NCI-H748 treated with DMSO at 0.1 percent for 48 hours (cell line): ENCODE measurements around the gene LRP1B.
"Not testable (repeated sequence)": the region's sequence is repeated elsewhere in the genome, so short reads cannot be mapped to it uniquely, and the experiment has no call there.

ENCODE experiments used
- DNase-seq: peaks from one replicate; lab custom pipeline; 2025; lab: John Stamatoyannopoulos, UW

Gene LRP1B

GRCh38 chr2:141887363-141887762, 243.5 kb downstream of the LRP1B start:
- DNase-seq = no peak

- DNase-seq = no peak
Observed at GRCh38 chr2:141878016-141878415, 252.8 kb downstream of the LRP1B start.

DNA sequence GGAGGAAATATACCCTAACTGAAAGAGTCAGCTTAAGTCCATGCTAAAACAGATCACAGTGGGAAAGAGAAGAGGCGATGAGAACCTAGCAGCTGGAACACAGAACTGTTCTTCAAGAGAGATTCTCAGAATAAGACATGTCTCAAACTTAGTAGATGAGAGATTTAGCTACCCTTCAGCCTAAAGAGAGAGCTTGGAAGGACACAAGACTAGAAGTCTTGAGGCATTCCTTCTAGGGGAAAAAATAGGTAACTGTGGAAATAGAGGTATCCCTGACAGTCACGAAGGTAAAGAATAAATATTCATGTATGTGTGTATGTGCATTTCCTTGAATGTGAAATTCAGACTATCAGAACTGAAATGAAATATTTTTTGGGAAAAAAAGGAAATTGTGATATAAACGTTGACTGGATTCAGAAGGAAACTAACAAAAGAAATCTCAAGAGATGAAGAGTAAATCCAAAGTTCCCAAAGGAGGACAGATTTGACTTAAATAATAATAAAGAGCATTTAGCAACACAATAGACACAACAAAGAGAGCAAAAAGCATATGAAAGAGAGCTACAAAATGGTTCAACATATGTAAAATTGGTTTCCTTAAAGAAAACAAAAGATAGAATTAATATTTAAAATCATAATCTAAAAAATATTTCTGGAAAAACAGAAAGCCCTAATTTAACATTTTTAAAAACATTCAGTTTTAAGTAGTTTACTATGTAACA, 258.7 kb downstream of the LRP1B start:
- DNase-seq = no peak

DNA sequence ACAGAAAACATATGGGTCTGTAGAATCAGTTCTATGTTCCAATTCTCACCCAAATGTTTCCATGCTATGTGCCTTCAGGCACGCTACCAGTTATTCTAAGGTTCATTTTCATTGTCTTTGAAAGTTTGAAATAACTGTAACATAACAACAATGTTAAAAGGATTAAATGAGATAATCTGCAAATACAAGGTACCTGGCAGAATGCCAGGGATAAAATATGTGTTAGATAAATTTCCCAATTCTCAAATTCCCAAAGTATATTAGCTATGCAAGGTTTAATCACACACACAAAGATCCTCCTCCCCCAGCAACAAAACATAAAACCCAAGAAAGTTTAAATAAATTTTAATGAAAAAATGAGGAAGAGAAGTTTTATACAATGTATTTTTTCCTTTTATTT, 261.2 kb downstream of the LRP1B start:
- DNase-seq = no peak

DNA sequence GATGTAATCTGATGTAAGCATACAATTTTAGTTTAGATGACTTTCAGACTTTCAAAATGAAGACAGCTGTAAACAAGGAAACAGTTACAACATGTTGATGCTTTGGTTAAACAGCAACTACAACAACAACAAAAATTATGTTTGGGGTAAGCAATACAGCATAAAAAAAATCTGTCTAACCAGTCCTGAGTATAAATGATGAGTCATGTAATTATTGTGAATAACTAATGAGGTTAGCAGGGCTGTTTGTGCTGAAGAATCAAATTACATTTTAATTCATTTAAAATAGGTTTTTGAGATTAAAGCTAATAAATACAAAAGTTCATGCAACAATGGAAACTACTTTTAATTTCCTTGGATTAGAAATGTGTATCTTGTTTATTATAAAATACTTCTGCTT, 266.9 kb downstream of the LRP1B start:
- DNase-seq = no peak

GRCh38 chr2:141856215-141856919, 274.4 kb downstream of the LRP1B start:
- no peak for DNase-seq

DNA sequence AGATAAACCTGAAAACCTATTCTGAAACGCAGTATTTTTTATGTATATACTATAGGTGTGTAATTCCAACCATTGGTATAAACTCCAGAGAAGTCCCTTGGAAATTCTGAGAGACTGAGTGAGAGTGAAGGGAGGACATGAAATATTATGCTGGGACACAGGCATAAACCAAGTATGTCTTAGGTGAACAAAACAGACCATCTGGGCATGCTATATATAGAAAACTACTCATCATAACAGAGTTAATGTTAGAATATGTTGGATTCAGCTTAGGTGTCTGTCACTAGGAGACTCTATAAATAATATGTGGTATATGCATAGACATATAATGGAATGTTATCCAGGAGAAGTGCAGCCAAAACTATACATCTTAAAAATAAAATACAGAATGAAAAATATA, 282.6 kb downstream of the LRP1B start:
- no peak for DNase-seq

DNA sequence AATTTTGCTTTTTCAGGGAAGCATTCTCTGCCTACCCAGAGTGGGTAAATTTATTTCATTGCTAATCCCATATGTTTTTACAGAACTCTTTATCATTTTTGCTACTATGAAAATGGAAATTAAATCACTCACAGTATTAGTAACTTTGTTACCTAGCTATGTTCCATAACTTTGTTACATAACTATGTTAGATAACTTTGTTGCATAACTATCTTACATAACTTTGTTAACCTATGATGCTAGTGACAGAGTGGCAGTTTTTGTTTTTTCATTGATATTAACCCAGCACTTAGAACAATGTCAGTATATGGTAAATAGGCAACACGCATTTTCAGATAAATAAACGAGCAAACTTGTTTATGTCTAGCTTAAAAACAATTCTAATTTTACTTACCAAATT, 286.6 kb downstream of the LRP1B start:
- DNase-seq = no peak

GRCh38 chr2:141835103-141835502, 295.7 kb downstream of the LRP1B start:
- DNase-seq = no peak

GRCh38 chr2:141828761-141829160, 302.1 kb downstream of the LRP1B start:
- no peak for DNase-seq

DNA sequence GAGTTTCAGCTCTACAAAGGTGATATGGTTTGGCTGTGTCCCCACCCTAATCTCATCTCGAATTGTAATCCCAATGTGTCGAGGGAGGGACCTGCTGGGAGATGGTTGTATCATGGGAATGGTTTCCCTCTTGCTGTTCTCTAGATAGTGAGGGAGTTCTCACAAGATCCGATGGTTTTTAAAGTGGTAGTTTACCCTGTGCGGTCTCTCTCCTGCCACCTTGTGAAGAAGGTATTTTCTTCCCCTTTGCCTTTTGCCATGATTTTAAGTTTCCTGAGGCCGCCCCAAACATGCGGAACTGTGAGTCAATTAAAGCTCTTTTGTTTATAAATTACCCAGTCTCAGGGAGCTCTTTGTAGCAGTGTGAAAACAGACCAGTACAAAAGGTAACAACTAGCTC, 306.0 kb downstream of the LRP1B start:
- no peak for DNase-seq

GRCh38 chr2:141820893-141821292, 309.9 kb downstream of the LRP1B start:
- DNase-seq = no peak

DNA sequence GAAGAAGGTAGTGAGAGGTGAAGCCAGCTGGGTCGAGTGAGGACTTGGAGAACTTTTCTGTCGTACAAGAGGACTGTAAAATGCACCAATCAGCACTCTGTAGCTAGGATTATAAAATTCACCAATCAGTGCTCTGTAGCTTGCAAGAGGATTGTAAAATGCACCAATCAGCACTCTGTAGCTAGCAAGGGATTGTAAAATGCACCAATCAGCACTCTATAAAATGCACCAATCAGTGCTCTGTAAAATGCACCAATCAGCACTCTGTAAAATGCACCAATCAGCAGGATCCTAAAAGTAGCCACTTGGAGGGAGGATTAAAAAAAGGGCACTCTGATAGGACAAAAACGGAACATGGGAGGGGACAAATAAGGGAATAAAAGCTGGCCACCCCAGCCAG, 315.5 kb downstream of the LRP1B start:
- DNase-seq = not testable (repeated sequence)

- DNase-seq = no peak
Observed at GRCh38 chr2:141814150-141814549, 316.7 kb downstream of the LRP1B start.

DNA sequence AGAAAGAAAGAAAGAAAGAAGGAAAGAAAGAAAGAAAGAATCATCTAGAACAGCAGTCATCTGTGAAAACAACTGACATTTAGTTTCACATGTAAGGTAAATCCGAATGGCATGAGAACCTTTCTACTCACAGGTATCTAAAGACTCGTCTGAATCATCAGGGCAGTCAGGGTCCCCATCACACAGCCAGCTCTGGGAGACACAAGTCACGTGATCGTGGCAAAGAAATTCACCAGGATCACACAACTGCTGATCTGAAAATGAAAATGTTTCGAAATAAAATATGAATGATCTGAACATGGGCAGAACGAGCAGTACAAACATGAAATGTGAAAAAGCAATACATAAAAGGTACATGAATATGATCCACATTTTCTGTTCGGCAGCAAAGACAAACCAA, 320.7 kb downstream of the LRP1B start:
- no peak for DNase-seq

DNA sequence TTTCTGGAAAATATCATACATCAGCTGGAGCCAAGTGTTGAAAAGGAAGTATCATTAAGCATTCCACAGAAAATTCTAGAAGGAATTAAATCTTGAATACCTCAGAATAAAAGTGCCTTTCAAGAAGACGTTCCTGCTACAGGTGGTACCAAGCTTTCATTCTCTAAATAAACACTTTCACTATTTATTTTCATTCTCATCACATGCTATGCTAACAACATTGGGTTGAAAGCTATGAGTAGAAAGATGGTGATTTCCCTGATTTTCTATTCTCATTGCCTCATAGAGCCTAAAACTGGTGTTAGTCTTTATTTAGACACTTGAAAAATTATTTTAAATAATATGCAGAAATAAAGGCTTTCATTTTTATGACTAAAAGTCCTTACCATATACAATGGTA, 324.7 kb downstream of the LRP1B start:
- DNase-seq = no peak

DNA sequence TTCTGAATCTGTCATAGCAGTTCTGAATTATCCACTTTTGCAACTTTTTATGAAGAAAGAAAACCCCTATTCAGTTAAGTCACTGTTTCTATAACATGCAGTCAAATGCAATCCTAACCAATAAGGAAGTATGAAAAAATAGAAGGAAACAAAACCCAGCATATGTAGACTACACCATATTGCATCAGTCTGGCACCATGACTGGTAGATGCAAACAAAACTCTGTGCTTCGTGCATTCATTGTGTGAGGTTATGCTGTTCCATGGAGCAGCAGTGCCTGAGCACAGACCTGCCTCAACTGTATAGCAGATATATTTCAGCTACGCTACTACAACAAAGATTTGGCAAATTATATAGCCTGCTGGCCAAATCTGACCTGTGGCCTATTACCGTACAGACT, 325.5 kb downstream of the LRP1B start:
- no peak for DNase-seq

DNA sequence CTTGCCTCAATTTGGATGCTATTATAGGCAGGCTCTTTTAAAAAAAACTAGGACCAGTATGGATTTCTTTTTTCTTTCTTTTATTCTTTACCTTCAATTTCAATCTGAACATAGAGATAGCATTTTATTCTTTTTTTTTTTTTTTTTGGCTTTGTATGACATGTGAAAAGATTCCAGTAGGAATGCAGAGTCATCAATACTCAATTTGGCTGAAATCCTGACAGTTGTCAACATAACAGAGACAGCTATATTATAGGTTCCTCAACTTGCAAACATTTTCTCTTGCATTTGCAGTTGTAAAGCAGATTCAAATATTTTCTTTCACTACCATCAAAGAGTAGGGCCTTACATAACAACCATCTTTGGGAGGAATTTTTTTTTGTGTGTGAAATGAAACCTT, 334.4 kb downstream of the LRP1B start:
- no peak for DNase-seq

DNA sequence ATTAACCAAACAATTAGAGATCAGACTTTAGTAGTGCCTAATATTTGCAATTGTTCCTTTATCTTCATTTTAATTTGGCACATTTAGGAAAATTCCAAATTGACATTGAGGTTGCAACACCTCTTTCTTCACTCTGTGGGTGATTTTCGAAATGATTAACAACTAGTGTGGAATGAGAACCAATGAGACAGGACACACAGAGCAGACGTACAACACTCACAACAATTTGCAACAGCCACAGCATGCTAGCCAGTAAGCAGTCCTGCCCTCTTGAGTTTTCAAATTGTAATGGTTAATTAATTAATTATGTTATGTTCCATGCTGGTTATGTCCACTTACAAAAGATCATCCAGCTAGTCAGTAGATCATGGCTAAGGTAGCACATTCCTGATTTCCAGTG, 339.3 kb downstream of the LRP1B start:
- no peak for DNase-seq

- DNase-seq = no peak
Observed at GRCh38 chr2:141782574-141782973, 348.2 kb downstream of the LRP1B start.

GRCh38 chr2:141778315-141778835, 352.4 kb downstream of the LRP1B start:
- DNase-seq = no peak

- no peak for DNase-seq
Observed at GRCh38 chr2:141770530-141770929, 360.3 kb downstream of the LRP1B start.

DNA sequence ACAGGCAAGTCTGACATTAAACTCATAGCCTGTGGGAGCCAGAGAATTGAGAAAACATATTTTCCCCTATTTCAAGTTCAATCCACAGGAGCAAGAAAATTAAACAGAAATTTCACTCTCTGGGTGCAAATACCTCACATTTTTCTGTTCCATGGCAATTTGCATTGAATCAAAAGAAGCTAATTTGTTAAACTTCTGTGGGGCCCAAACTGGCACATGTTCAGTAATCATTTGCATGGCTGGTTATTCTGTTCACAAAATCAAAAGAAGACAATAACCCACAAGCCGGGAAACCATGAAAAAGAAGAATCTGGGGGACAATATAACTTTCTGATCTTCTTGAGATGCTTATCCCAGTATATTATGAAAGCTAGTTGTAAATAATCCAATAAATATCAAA, 363.1 kb downstream of the LRP1B start:
- DNase-seq = no peak

- no peak for DNase-seq
Observed at GRCh38 chr2:141767051-141767450, 363.8 kb downstream of the LRP1B start.
